ENCODE results near the gene TMUB1.
A peak's percentile ranks its signal among the peaks of the same experiment; 100 is the strongest.

The TMUB1 gene

GRCh38 chr7:151066273-151066974 is 16.9 kb downstream of the TMUB1 start:
- DNase-seq, result no peak

- no peak for DNase-seq
These were observed 17.8 kb downstream of the TMUB1 start for GRCh38 chr7:151065516-151065915.

GRCh38 chr7:151064993-151065392 is 18.3 kb downstream of the TMUB1 start:
- DNase-seq, result no peak

GRCh38 chr7:151064454-151064853 is 18.8 kb downstream of the TMUB1 start:
- no peak for DNase-seq

GRCh38 chr7:151063212-151063561 is 20.1 kb downstream of the TMUB1 start:
- DNase-seq, result no peak

GRCh38 chr7:151062399-151063211 is 20.7 kb downstream of the TMUB1 start:
- DNase-seq, result no peak

GRCh38 chr7:151062111-151062398 is 21.2 kb downstream of the TMUB1 start:
- no peak for DNase-seq

- no peak for DNase-seq
These were observed 21.8 kb downstream of the TMUB1 start for GRCh38 chr7:151061213-151062110.

- DNase-seq, result peak; percentile 31
These were observed 22.7 kb downstream of the TMUB1 start for GRCh38 chr7:151060416-151061212.

GRCh38 chr7:151060113-151060415 is 23.2 kb downstream of the TMUB1 start:
- no peak for DNase-seq

GRCh38 chr7:151059367-151060112 is 23.8 kb downstream of the TMUB1 start, which contains the start of gene SLC4A2:
Gene SLC4A2 (plus strand): TSS chr7:151059589. CDS start chr7:151061988, 2,399 bp downstream.
- DNase-seq, result peak; percentile 88

GRCh38 chr7:151058781-151059366 is 24.4 kb downstream of the TMUB1 start:
- DNase-seq, result no peak

GRCh38 chr7:151057989-151058780 is 25.1 kb downstream of the TMUB1 start:
- peak; percentile 99 for DNase-seq

GRCh38 chr7:151057506-151057988 is 25.7 kb downstream of the TMUB1 start, which contains the start of gene CDK5:
Gene CDK5 (minus strand): TSS chr7:151057897. CDS start chr7:151057848, 49 bp downstream.
- DNase-seq, result no peak

- DNase-seq, result no peak
These were observed 26.4 kb downstream of the TMUB1 start for GRCh38 chr7:151056666-151057505.

- DNase-seq, result no peak
These were observed 27.0 kb downstream of the TMUB1 start for GRCh38 chr7:151056283-151056665.

GRCh38 chr7:151053751-151054150 is 29.5 kb downstream of the TMUB1 start:
- DNase-seq, result no peak

GRCh38 chr7:151053096-151053495 is 30.2 kb downstream of the TMUB1 start:
- no peak for DNase-seq

GRCh38 chr7:151051108-151051507 is 32.2 kb downstream of the TMUB1 start:
- DNase-seq, result peak; percentile 16
